GM12878 (cell line): ENCODE data around the gene OSBPL5. TPM values are rescaled to one million over a fixed set of nuclear protein-coding genes. Genes with fewer than 3 reads are reported as not detected.

Experiments used
- ATAC-seq: fragments of 200-7000 bp; cut with Tn5 transposase; 3 replicates; pipeline ENCODE4 v1.9.1; 2020; ENCODE audit warnings: mild to moderate bottlenecking, moderate library complexity
- BruUV-seq: library from RNA; stranded (reverse); fragments of 400-500 nt; replicated peaks from 2 replicates; lab custom pipeline; 2021; lab: Mats Ljungman, UMichigan
- CTCF ChIA-PET: fragments of 300-600 bp; sonication (Branson Sonifier 250); formaldehyde crosslinking; extraction: SDS; loops from one replicate; lab custom pipeline; 2021; ENCODE audit warnings: inconsistent platforms; lab: Yijun Ruan, JAX
- POLR2A ChIA-PET: fragments of 350-600 bp; formaldehyde crosslinking; extraction: SDS; loops from one replicate; lab custom pipeline; 2021; ENCODE audit warnings: inconsistent platforms; lab: Charles Lee
- RAD21 ChIA-PET: fragments of 300-600 bp; sonication (Branson Sonifier 250); formaldehyde crosslinking; loops from one replicate; lab custom pipeline; 2023; ENCODE audit warnings: antibody characterized with exemption; ENCODE audit not compliant: unreplicated experiment; lab: Charles Lee
- SMC1A ChIA-PET: fragments of 300-600 bp; sonication (Branson Sonifier 250); formaldehyde crosslinking; loops from one replicate; lab custom pipeline; 2023; ENCODE audit not compliant: unreplicated experiment, uncharacterized antibody; lab: Charles Lee
- DNase-seq: peaks from one replicate; pipeline ENCODE4 v3.0.0-alpha.2; 2011; ENCODE audit warnings: low read depth, low spot score
- FAIRE-seq: peaks from 3 replicates; lab custom pipeline; 2011; peaks lifted over from hg19 to GRCh38; lab: Jason Lieb, UNC
- H2AFZ ChIP-seq: 2 replicates; pipeline ENCODE4 v1.6.0; 2011; ENCODE audit warnings: low read depth, low read length, control low read depth; ENCODE audit not compliant: control insufficient read depth
- H3K27ac ChIP-seq: 2 replicates; pipeline ENCODE4 v1.5.1; 2011; ENCODE audit warnings: control low read depth; ENCODE audit not compliant: control insufficient read depth, insufficient read depth
- H3K27me3 ChIP-seq, 2 experiments: replicated peaks in 1 of 2; 2 replicates each; pipeline versions ENCODE4 v1.6.0 to v1.6.1; 2011; ENCODE audit warnings: low read length in 1 of 2; ENCODE audit not compliant: control insufficient read depth in 2 of 2, insufficient read depth in 2 of 2
- H3K36me3 ChIP-seq, 2 experiments: 2 replicates each; pipeline ENCODE4 v1.5.1; 2011; ENCODE audit warnings: low read length in 1 of 2; ENCODE audit not compliant: control insufficient read depth in 2 of 2, insufficient read depth in 2 of 2
- H3K4me1 ChIP-seq: 2 replicates; pipeline ENCODE4 v1.6.1; 2011; ENCODE audit warnings: mild to moderate bottlenecking, low read length, moderate library complexity, mixed read lengths; ENCODE audit not compliant: control insufficient read depth, insufficient read depth
- H3K4me2 ChIP-seq: 2 replicates; pipeline ENCODE4 v1.6.0; 2011; ENCODE audit warnings: control low read depth; ENCODE audit not compliant: control insufficient read depth, insufficient read depth
- H3K4me3 ChIP-seq: fragments of 200-600 bp; sonication (generic); 2 replicates; pipeline ENCODE4 v1.5.1; 2016
- H3K79me2 ChIP-seq: 2 replicates; pipeline ENCODE4 v1.6.0; 2011; ENCODE audit warnings: low read length; ENCODE audit not compliant: control insufficient read depth, insufficient read depth
- H3K9ac ChIP-seq: 2 replicates; pipeline ENCODE4 v1.8.0; 2011; ENCODE audit warnings: low read length, control low read depth, mixed read lengths; ENCODE audit not compliant: control insufficient read depth, insufficient read depth
- H3K9me3 ChIP-seq: replicated peaks from 3 replicates; pipeline ENCODE4 v1.5.1; 2011; ENCODE audit warnings: mild to moderate bottlenecking, low read length; ENCODE audit not compliant: control insufficient read depth, insufficient read depth
- H4K20me1 ChIP-seq: 2 replicates; pipeline ENCODE4 v1.6.0; 2011; ENCODE audit not compliant: control insufficient read depth, insufficient read depth
- BCL11A ChIP-seq: IDR thresholded peaks from 2 replicates; pipeline ENCODE4 v1.6.1; 2011; ENCODE audit warnings: low read depth, low read length
- CHD1 ChIP-seq: IDR thresholded peaks from 2 replicates; pipeline ENCODE4 v1.6.1; 2012; ENCODE audit warnings: low read depth, low read length, improper control_type of control experiment
- CREB1 ChIP-seq: IDR thresholded peaks from 2 replicates; pipeline ENCODE4 v1.6.1; 2012; ENCODE audit warnings: low read depth, mild to moderate bottlenecking, inconsistent platforms
- CTCF ChIP-seq, 3 experiments: IDR thresholded peaks in 2 of 3; conservative IDR thresholded peaks in 1 of 3; 2 replicates each; pipeline ENCODE4 v1.5.1; 2011; ENCODE audit warnings: low read depth in 3 of 3, low read length in 3 of 3, mild to moderate bottlenecking in 3 of 3, control low read depth in 2 of 3, moderate library complexity in 2 of 3, inconsistent platforms in 1 of 3, mixed read lengths in 1 of 3; ENCODE audit not compliant: control insufficient read depth in 2 of 3, insufficient read depth in 1 of 3; ENCODE audit errors: extremely low read depth in 1 of 3
- CUX1 ChIP-seq: IDR thresholded peaks from 2 replicates; pipeline ENCODE4 v1.6.1; 2012; ENCODE audit warnings: improper control_type of control experiment, low read depth, low read length; ENCODE audit not compliant: insufficient replicate concordance
- EED ChIP-seq: sonication (generic); IDR thresholded peaks from 2 replicates; pipeline ENCODE4 v1.6.1; 2016; ENCODE audit warnings: antibody characterized with exemption, low read depth
- ELK1 ChIP-seq: IDR thresholded peaks from 2 replicates; pipeline ENCODE4 v1.6.1; 2012; ENCODE audit warnings: low read depth, low read length, improper control_type of control experiment
- FOXK2 ChIP-seq: fragments of 450-650 bp; IDR thresholded peaks from 2 replicates; pipeline ENCODE4 v1.6.1; 2017; ENCODE audit warnings: mild to moderate bottlenecking, moderate library complexity
- NRF1 ChIP-seq: conservative IDR thresholded peaks from 2 replicates; pipeline ENCODE4 v1.6.1; 2011; ENCODE audit warnings: mild to moderate bottlenecking, low read depth, low read length, improper control_type of control experiment
- RAD51 ChIP-seq: fragments of 450-650 bp; IDR thresholded peaks from 2 replicates; pipeline ENCODE4 v1.6.1; 2016; ENCODE audit warnings: moderate library complexity, mild to moderate bottlenecking, inconsistent platforms
- USF2 ChIP-seq: IDR thresholded peaks from 2 replicates; pipeline ENCODE4 v1.6.1; 2011; ENCODE audit warnings: low read depth, low read length, improper control_type of control experiment, borderline replicate concordance
- WRNIP1 ChIP-seq: IDR thresholded peaks from 2 replicates; pipeline ENCODE4 v1.6.1; 2011; ENCODE audit warnings: low read depth, low read length, improper control_type of control experiment, borderline replicate concordance
- ZNF24 ChIP-seq: fragments of 450-650 bp; IDR thresholded peaks from 2 replicates; pipeline ENCODE4 v1.6.1; 2017; ENCODE audit warnings: antibody characterized with exemption, mild to moderate bottlenecking
- ZZZ3 ChIP-seq: IDR thresholded peaks from 2 replicates; pipeline ENCODE4 v1.6.1; 2011; ENCODE audit warnings: low read depth; ENCODE audit not compliant: control insufficient read depth, insufficient read length
- WGBS: methylation state at CpG from one replicate; pipeline ENCODE4 v1.1.6; 2016; ENCODE audit warnings: low lambda C conversion rate; ENCODE audit not compliant: insufficient replicate concordance, insufficient coverage; ENCODE audit errors: missing lambda C conversion rate; 5-methylcytosine and 5-hydroxymethylcytosine counted together
- in situ Hi-C: fragments of 300-500 bp; cut with MboI; formaldehyde crosslinking; loops from 9 replicates; pipeline ENCODE4 v1.14.3; 2018; ENCODE audit warnings: mixed read lengths
- intact Hi-C: fragments of 100-400 bp; cut with micrococcal nuclease; formaldehyde crosslinking; loops from one replicate; pipeline ENCODE4 v1.14.2; 2022; ENCODE audit not compliant: unreplicated experiment
- polyA plus RNA-seq, 11 experiments: library from polyadenylated mRNA; depleted of rRNA in 4 of 11; unstranded in 6 of 11; stranded (reverse) in 5 of 11; fragments of >200 nt; fragmentation: Nextera tagmentation in 4 of 11; fragmentation: Illumina TruSeq in 1 of 11; extraction: Ambion mirVana in 4 of 11; extraction: Trizol in 1 of 11; gene quantifications; 1 replicate in 1 of 11; 2 replicates in 10 of 11; pipeline versions ENCODE4 v1.2.1 to v1.2.3, GENCODE V29; 2011 to 2016; ENCODE audit warnings: inconsistent platforms in 2 of 11, missing spikeins in 2 of 11, low read depth in 1 of 11
- total RNA-seq, 4 experiments: library from RNA; depleted of rRNA in 3 of 4; stranded (reverse); fragments of >200 nt in 3 of 4; fragmentation: Illumina TruSeq in 1 of 4; extraction: Trizol in 1 of 4; gene quantifications; 2 replicates each; pipeline versions ENCODE4 v1.2.1 to v1.2.3, GENCODE V29; 2013 to 2021

OSBPL5 gene
- total and polyA plus RNA-seq, 10 of the 15 experiments (the other 5 are each of a cell fraction or from before 2014, with no cell fraction given) = not detected

GRCh38 chr11:3137486-3138177, 27.5 kb downstream of the OSBPL5 start:
- ChIA-PET RAD21 (no interaction called here), CTCF (no interaction called here), SMC1A (no interaction called here), POLR2A (no interaction called here)
- in situ Hi-C loops (no loop called here), intact Hi-C loops (no loop called here)
- ATAC-seq (no peak), DNase-seq (no peak), FAIRE-seq (no peak)
- no peak overlapping the region for H3K27ac ChIP-seq
- WGBS = 19% methylated on average over 17 of the region's 17 CpGs
- H3K9ac ChIP-seq = no peak overlapping the region
- no peaks in the 10 kb centered on the region for H3K79me2 ChIP-seq
- H2AFZ ChIP-seq = no peak overlapping the region
- no peak overlapping the region for H3K4me2 ChIP-seq
- no peaks in the 10 kb centered on the region for H3K36me3 ChIP-seq
- BruUV-seq = no TSS peak
- H3K9me3 ChIP-seq = no peaks in the 10 kb centered on the region
- no peaks in the 10 kb centered on the region for H3K27me3 ChIP-seq
- H4K20me1 ChIP-seq = no peaks in the 10 kb centered on the region
- H3K4me3 ChIP-seq = no peak overlapping the region
- H3K4me1 ChIP-seq = no peaks in the 10 kb centered on the region
- TF ChIP-seq FOXK2 = no peak
- no peak for TF ChIP-seq BCL11A
- no peak for TF ChIP-seq RAD51
- TF ChIP-seq WRNIP1 = no peak
- no peak for TF ChIP-seq CREB1
- no peak for TF ChIP-seq ELK1
- TF ChIP-seq CTCF (IDR thresholded peaks at IDR 0.05 in 2 of 3, conservative IDR thresholded peaks at IDR 0.05 in 1 of 3; ENCODE audit: control insufficient read depth in 2 of 3, extremely low read depth in 1 of 3, insufficient read depth in 1 of 3, low read depth in 3 of 3, low read length in 3 of 3) = no peak
- TF ChIP-seq CHD1 = no peak
- TF ChIP-seq NRF1 = no peak
- no peak for TF ChIP-seq EED
- no peak for TF ChIP-seq ZNF24
- no peak for TF ChIP-seq CUX1
- TF ChIP-seq ZZZ3 = no peak
- TF ChIP-seq USF2 = no peak
